ENCODE results near the gene TAF11L4. TPM values are rescaled to one million over a fixed set of nuclear protein-coding genes. Genes with fewer than 3 reads are reported as not detected.
"Not testable (repeated sequence)": the region's sequence is repeated elsewhere in the genome, so short reads cannot be mapped to it uniquely, and the experiment has no call there.

TAF11L4 gene
- total RNA-seq, 4 donors from 2014 or later, result not detected

GRCh38 chr5:17497446-17497845 lies 24.2 kb upstream of the TAF11L4 start:
- TF ChIP-seq CTCF (IDR thresholded peaks at IDR 0.05; ENCODE audit: low read depth), result no peak

GRCh38 chr5:17497931-17498330 lies 23.7 kb upstream of the TAF11L4 start, which contains the start of gene TAF11L2:
TAF11L2 (plus strand) TSS chr5:17498231.
- not testable (repeated sequence) for TF ChIP-seq CTCF (IDR thresholded peaks at IDR 0.05; ENCODE audit: low read depth)

- no peak for TF ChIP-seq CTCF (IDR thresholded peaks at IDR 0.05; ENCODE audit: low read depth)
These were observed 9.8 kb upstream of the TAF11L4 start for GRCh38 chr5:17511775-17512325.

GRCh38 chr5:17518067-17518466 lies 3.5 kb upstream of the TAF11L4 start, which contains the start of gene TAF11L3:
TAF11L3 (plus strand) TSS chr5:17518367.
- not testable (repeated sequence) for TF ChIP-seq CTCF (IDR thresholded peaks at IDR 0.05; ENCODE audit: low read depth)

GRCh38 chr5:17524935-17525334 lies 3.3 kb downstream of the TAF11L4 start, which contains the start of gene TAF11L5:
TAF11L5 (plus strand) TSS chr5:17525235.
- not testable (repeated sequence) for TF ChIP-seq CTCF (IDR thresholded peaks at IDR 0.05; ENCODE audit: low read depth)

- TF ChIP-seq CTCF (IDR thresholded peaks at IDR 0.05; ENCODE audit: low read depth), result not testable (repeated sequence)
These were observed 6.8 kb downstream of the TAF11L4 start, which contains the start of gene TAF11L6 for GRCh38 chr5:17528369-17528768. TAF11L6 (plus strand) TSS chr5:17528669.

Small RNA genes within 50 kb of the gene (small RNA-seq; reads per million reads assigned to genes)
- gene AC106774.3, result not detected

Other genes with a start within 250 kb of the TAF11L4 start
- not detected for gene TAF11L2, start 23.6 kb upstream of the TAF11L4 start, total RNA-seq
- gene TAF11L3, start 3.4 kb upstream of the TAF11L4 start, total RNA-seq, result not detected
- not detected for gene TAF11L5, start 3.4 kb downstream of the TAF11L4 start, total RNA-seq
- gene TAF11L6, start 6.9 kb downstream of the TAF11L4 start, total RNA-seq, result not detected
- not detected for gene TAF11L7, start 64.0 kb downstream of the TAF11L4 start, total RNA-seq
- not detected for gene TAF11L8, start 69.2 kb downstream of the TAF11L4 start, total RNA-seq
- gene TAF11L9, start 72.6 kb downstream of the TAF11L4 start, total RNA-seq, result not detected
- not detected for gene TAF11L10, start 76.0 kb downstream of the TAF11L4 start, total RNA-seq
- gene TAF11L11, start 82.4 kb downstream of the TAF11L4 start, total RNA-seq, result not detected
- gene TAF11L12, start 88.6 kb downstream of the TAF11L4 start, total RNA-seq, result not detected
- gene TAF11L13, start 110.3 kb downstream of the TAF11L4 start, total RNA-seq, result not detected
- gene TAF11L14, start 112.7 kb downstream of the TAF11L4 start, total RNA-seq, result not detected

Data from subcutaneous adipose tissue (tissue), 4 donors.